ENCODE data around the gene IL12B.
"Not testable (repeated sequence)": the region's sequence is repeated elsewhere in the genome, so short reads cannot be mapped to it uniquely, and the experiment has no call there.

IL12B gene

GRCh38 chr5:159330131-159330800 lies at the start of gene IL12B:
Gene IL12B, minus strand, starts transcription at chr5:159330487. Its CDS starts 3,705 bp downstream, at chr5:159326782.
- no peak within 1 kb of the TSS for H3K27ac ChIP-seq (ENCODE audit: poor library complexity, severe bottlenecking)
- peak; percentile 49; the same call in 2 of the 3 replicates for ATAC-seq (ENCODE audit: low read depth)
- H3K9me3 ChIP-seq (ENCODE audit: severe bottlenecking), result no peaks in the 10 kb centered on the region
- H3K27me3 ChIP-seq (ENCODE audit: insufficient read depth, poor library complexity, severe bottlenecking), result no peaks in the 10 kb centered on the region
- no peaks in the 10 kb centered on the region for H3K36me3 ChIP-seq (ENCODE audit: low read depth)
- peak within 1 kb of the TSS; percentile 35 for H3K4me3 ChIP-seq (ENCODE audit: severe bottlenecking)
- TF ChIP-seq, protein P1, sequence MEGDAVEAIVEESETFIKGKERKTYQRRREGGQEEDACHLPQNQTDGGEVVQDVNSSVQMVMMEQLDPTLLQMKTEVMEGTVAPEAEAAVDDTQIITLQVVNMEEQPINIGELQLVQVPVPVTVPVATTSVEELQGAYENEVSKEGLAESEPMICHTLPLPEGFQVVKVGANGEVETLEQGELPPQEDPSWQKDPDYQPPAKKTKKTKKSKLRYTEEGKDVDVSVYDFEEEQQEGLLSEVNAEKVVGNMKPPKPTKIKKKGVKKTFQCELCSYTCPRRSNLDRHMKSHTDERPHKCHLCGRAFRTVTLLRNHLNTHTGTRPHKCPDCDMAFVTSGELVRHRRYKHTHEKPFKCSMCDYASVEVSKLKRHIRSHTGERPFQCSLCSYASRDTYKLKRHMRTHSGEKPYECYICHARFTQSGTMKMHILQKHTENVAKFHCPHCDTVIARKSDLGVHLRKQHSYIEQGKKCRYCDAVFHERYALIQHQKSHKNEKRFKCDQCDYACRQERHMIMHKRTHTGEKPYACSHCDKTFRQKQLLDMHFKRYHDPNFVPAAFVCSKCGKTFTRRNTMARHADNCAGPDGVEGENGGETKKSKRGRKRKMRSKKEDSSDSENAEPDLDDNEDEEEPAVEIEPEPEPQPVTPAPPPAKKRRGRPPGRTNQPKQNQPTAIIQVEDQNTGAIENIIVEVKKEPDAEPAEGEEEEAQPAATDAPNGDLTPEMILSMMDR (IDR thresholded peaks at IDR 0.05; ENCODE audit: poor library complexity, severe bottlenecking), result no peak
- no peak for DNase-seq (ENCODE audit: low spot score)
- H3K4me1 ChIP-seq (ENCODE audit: insufficient read depth, poor library complexity, severe bottlenecking), result no peaks in the 10 kb centered on the region

DNA sequence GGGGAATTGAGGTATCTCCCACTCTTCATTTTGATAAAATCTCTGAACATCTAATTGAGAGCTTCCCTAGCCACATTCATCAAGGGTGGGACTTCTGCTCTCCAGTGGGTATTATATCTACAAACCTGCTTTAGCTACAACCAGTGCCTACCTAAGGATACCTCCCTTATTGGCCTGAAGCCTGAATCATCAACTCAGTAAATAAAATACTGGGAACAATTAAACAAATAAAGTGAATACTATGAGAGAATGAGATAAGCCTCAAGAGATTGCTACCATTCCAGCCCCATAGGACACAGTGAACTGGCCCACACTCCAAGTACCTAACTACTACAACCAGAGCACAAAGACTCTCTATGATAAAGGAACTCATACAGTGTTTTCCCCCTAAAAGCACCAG lies 47.4 kb upstream of the IL12B start:
- no peak for DNase-seq (ENCODE audit: low spot score)
- Histone ChIP-seq H3K9me3 (ENCODE audit: severe bottlenecking) (peaks cover 5% of the 10 kb centered on the region), H3K4me1 (ENCODE audit: insufficient read depth, poor library complexity, severe bottlenecking) (no peaks in the 10 kb centered on the region), H3K4me3 (ENCODE audit: severe bottlenecking) (no peak overlapping the region), H3K27ac (ENCODE audit: poor library complexity, severe bottlenecking) (no peak overlapping the region), H3K36me3 (ENCODE audit: low read depth) (no peaks in the 10 kb centered on the region), H3K27me3 (ENCODE audit: insufficient read depth, poor library complexity, severe bottlenecking) (no peaks in the 10 kb centered on the region)
- no peak for ATAC-seq (ENCODE audit: low read depth)
- TF ChIP-seq, protein P1 (IDR thresholded peaks at IDR 0.05; ENCODE audit: poor library complexity, severe bottlenecking), result no peak

- not testable (repeated sequence) for DNase-seq (ENCODE audit: low spot score); H3K27ac ChIP-seq (ENCODE audit: poor library complexity, severe bottlenecking); H3K4me3 ChIP-seq (ENCODE audit: severe bottlenecking); H3K4me1 ChIP-seq (ENCODE audit: insufficient read depth, poor library complexity, severe bottlenecking); ATAC-seq (ENCODE audit: low read depth); H3K27me3 ChIP-seq (ENCODE audit: insufficient read depth, poor library complexity, severe bottlenecking); H3K9me3 ChIP-seq (ENCODE audit: severe bottlenecking); H3K36me3 ChIP-seq (ENCODE audit: low read depth)
Measured at GRCh38 chr5:159367866-159368265, 37.6 kb upstream of the IL12B start.

GRCh38 chr5:159366776-159367175 lies 36.5 kb upstream of the IL12B start:
- not testable (repeated sequence) for H3K27ac ChIP-seq (ENCODE audit: poor library complexity, severe bottlenecking); H3K27me3 ChIP-seq (ENCODE audit: insufficient read depth, poor library complexity, severe bottlenecking); DNase-seq (ENCODE audit: low spot score); ATAC-seq (ENCODE audit: low read depth); H3K36me3 ChIP-seq (ENCODE audit: low read depth); H3K4me3 ChIP-seq (ENCODE audit: severe bottlenecking); H3K9me3 ChIP-seq (ENCODE audit: severe bottlenecking); H3K4me1 ChIP-seq (ENCODE audit: insufficient read depth, poor library complexity, severe bottlenecking)

- no peaks in the 10 kb centered on the region for H3K4me1 ChIP-seq (ENCODE audit: insufficient read depth, poor library complexity, severe bottlenecking)
- TF ChIP-seq, protein P1 (IDR thresholded peaks at IDR 0.05; ENCODE audit: poor library complexity, severe bottlenecking), result no peak
- no peak overlapping the region for H3K4me3 ChIP-seq (ENCODE audit: severe bottlenecking)
- no peaks in the 10 kb centered on the region for H3K27me3 ChIP-seq (ENCODE audit: insufficient read depth, poor library complexity, severe bottlenecking)
- DNase-seq (ENCODE audit: low spot score) (no peak), ATAC-seq (ENCODE audit: low read depth) (no peak)
- no peaks in the 10 kb centered on the region for H3K9me3 ChIP-seq (ENCODE audit: severe bottlenecking)
- no peaks in the 10 kb centered on the region for H3K36me3 ChIP-seq (ENCODE audit: low read depth)
- H3K27ac ChIP-seq (ENCODE audit: poor library complexity, severe bottlenecking), result no peak overlapping the region
Measured at GRCh38 chr5:159362220-159362619, 31.9 kb upstream of the IL12B start.

- ATAC-seq (ENCODE audit: low read depth); H3K4me3 ChIP-seq (ENCODE audit: severe bottlenecking); DNase-seq (ENCODE audit: low spot score); H3K27me3 ChIP-seq (ENCODE audit: insufficient read depth, poor library complexity, severe bottlenecking); H3K4me1 ChIP-seq (ENCODE audit: insufficient read depth, poor library complexity, severe bottlenecking); H3K9me3 ChIP-seq (ENCODE audit: severe bottlenecking); H3K36me3 ChIP-seq (ENCODE audit: low read depth); H3K27ac ChIP-seq (ENCODE audit: poor library complexity, severe bottlenecking): not testable (repeated sequence)
Measured at GRCh38 chr5:159359871-159360270, 29.6 kb upstream of the IL12B start.
